Panc1 (cell line): ENCODE data around the gene KCNH1. TPM values are rescaled to one million over a fixed set of nuclear protein-coding genes. Genes with fewer than 3 reads are reported as not detected.

Experiments used
- ATAC-seq: fragments of 200-7000 bp; cut with Tn5 transposase; 2 replicates; pipeline ENCODE4 v1.9.1; 2020; ENCODE audit warnings: mild to moderate bottlenecking, moderate library complexity
- BruUV-seq: library from RNA; stranded (reverse); fragments of 400-500 nt; replicated peaks from 2 replicates; lab custom pipeline; 2021; lab: Mats Ljungman, UMichigan
- CTCF ChIA-PET: fragments of 300-600 bp; sonication (Branson Sonifier 250); formaldehyde crosslinking; loops from one replicate; lab custom pipeline; 2022; ENCODE audit warnings: antibody characterized with exemption; lab: Charles Lee
- POLR2A ChIA-PET: fragments of 300-600 bp; sonication (Branson Sonifier 250); formaldehyde crosslinking; loops from one replicate; lab custom pipeline; 2022; ENCODE audit warnings: antibody characterized with exemption; lab: Charles Lee
- DNase-seq: peaks from one replicate; pipeline ENCODE4 v3.0.0-alpha.2; 2010; ENCODE audit warnings: low read depth, low spot score
- H3K27ac ChIP-seq: 2 replicates; pipeline ENCODE4 v1.5.1; 2011; ENCODE audit warnings: mild to moderate bottlenecking, low read length, inconsistent platforms
- H3K27me3 ChIP-seq: fragments of 200-500 bp; sonication (Bioruptor generic); 2 replicates; pipeline ENCODE4 v1.6.0; 2014; ENCODE audit warnings: low read length, inconsistent platforms; ENCODE audit not compliant: control insufficient read depth, insufficient read depth
- H3K36me3 ChIP-seq: fragments of 200-500 bp; sonication (Bioruptor generic); 2 replicates; pipeline ENCODE4 v1.5.1; 2014; ENCODE audit warnings: inconsistent platforms, mild to moderate bottlenecking, low read length, moderate library complexity; ENCODE audit not compliant: control insufficient read depth, insufficient read depth
- H3K4me1 ChIP-seq: 2 replicates; pipeline ENCODE4 v1.5.1; 2011; ENCODE audit warnings: inconsistent platforms, mild to moderate bottlenecking, low read length, moderate library complexity; ENCODE audit not compliant: control insufficient read depth, insufficient read depth
- H3K4me3 ChIP-seq, 2 experiments: 2 replicates each; pipeline ENCODE4 v1.5.1; 2011 to 2012; ENCODE audit warnings: low read depth in 2 of 2, low read length in 2 of 2, mild to moderate bottlenecking in 2 of 2, inconsistent platforms in 1 of 2, moderate library complexity in 1 of 2
- H3K9me3 ChIP-seq: fragments of 200-500 bp; sonication (Bioruptor generic); 2 replicates; pipeline ENCODE4 v1.5.1; 2014; ENCODE audit warnings: low read depth, mild to moderate bottlenecking, inconsistent platforms, low read length, moderate library complexity; ENCODE audit not compliant: control insufficient read depth, insufficient read depth
- POLR2AphosphoS5 ChIP-seq: IDR thresholded peaks from 2 replicates; pipeline ENCODE4 v1.6.1; 2012; ENCODE audit warnings: mild to moderate bottlenecking, low read depth, low read length, moderate library complexity
- SIN3A ChIP-seq: IDR thresholded peaks from 2 replicates; pipeline ENCODE4 v1.6.1; 2012; ENCODE audit warnings: low read depth, mild to moderate bottlenecking, low read length, moderate library complexity, borderline replicate concordance; ENCODE audit not compliant: insufficient read depth
- TCF7L2 ChIP-seq: IDR thresholded peaks from 2 replicates; pipeline ENCODE4 v1.6.1; 2011; ENCODE audit warnings: mild to moderate bottlenecking, low read depth, low read length, inconsistent platforms
- in situ Hi-C: cut with HindIII; loops from 2 replicates; pipeline ENCODE4 v1.10.0; 2016; ENCODE audit warnings: low sequenced_read_pairs, low pct_unique_long_range_greater_than_20kb
- intact Hi-C: fragments of 100-400 bp; cut with micrococcal nuclease; formaldehyde crosslinking; loops from one replicate; pipeline ENCODE4 v1.10.0; 2022; ENCODE audit not compliant: unreplicated experiment
- total RNA-seq: library from RNA; stranded (reverse); gene quantifications from one replicate; pipeline ENCODE4 v1.2.1, GENCODE V29; 2021; ENCODE audit not compliant: unreplicated experiment
- TF ChIP-seq, protein P1 (sequence below), 2 experiments: IDR thresholded peaks; 2 replicates each; pipeline ENCODE4 v1.6.1; 2011 to 2012; ENCODE audit warnings: low read depth in 2 of 2, control low read depth in 1 of 2, low read length in 1 of 2, mild to moderate bottlenecking in 1 of 2, moderate library complexity in 1 of 2; ENCODE audit not compliant: insufficient read depth in 1 of 2
- TF ChIP-seq, protein P2 (sequence below): fragments of 450-650 bp; IDR thresholded peaks from 2 replicates; pipeline ENCODE4 v1.5.1; 2017; ENCODE audit warnings: mild to moderate bottlenecking

The KCNH1 gene
- total RNA-seq, 1 experiment from 2014 or later, result not detected

DNA sequence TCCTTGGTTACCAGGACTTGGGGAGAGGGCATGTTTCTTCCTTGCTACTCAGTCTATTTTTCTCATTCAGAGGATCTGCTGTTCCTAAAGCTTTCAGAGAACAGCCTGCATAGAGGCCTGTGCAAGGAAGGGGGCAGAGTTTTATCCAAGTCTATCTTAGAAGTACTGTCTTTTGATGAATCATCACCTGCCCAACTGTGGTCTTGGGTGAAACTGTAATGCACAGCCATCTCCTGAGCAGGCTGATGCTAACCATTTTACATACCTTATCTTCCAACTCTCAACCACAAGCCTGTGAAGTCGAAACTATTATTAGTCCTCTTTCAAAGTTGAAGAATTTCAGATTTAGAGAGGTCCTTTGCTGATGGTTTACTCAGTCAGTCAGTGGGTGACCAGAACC, 437.2 kb downstream of the KCNH1 start:
- BruUV-seq, result no TSS peak
- H3K9me3 ChIP-seq, result no peaks in the 10 kb centered on the region
- POLR2A ChIA-PET, result no interaction called here
- no peak overlapping the region for H3K4me3 ChIP-seq
- no peaks in the 10 kb centered on the region for H3K36me3 ChIP-seq
- no peak overlapping the region for H3K27ac ChIP-seq
- no peaks in the 10 kb centered on the region; the same call in 1 of the 2 replicates for H3K27me3 ChIP-seq
- ATAC-seq (no peak), DNase-seq (no peak)
- CTCF ChIA-PET, result no interaction called here
- no peaks in the 10 kb centered on the region for H3K4me1 ChIP-seq
- intact Hi-C loops, result no loop called here
- in situ Hi-C loops, result no loop called here
- TF ChIP-seq SIN3A, result no peak
- no peak for TF ChIP-seq POLR2AphosphoS5
- TF ChIP-seq, protein P1, sequence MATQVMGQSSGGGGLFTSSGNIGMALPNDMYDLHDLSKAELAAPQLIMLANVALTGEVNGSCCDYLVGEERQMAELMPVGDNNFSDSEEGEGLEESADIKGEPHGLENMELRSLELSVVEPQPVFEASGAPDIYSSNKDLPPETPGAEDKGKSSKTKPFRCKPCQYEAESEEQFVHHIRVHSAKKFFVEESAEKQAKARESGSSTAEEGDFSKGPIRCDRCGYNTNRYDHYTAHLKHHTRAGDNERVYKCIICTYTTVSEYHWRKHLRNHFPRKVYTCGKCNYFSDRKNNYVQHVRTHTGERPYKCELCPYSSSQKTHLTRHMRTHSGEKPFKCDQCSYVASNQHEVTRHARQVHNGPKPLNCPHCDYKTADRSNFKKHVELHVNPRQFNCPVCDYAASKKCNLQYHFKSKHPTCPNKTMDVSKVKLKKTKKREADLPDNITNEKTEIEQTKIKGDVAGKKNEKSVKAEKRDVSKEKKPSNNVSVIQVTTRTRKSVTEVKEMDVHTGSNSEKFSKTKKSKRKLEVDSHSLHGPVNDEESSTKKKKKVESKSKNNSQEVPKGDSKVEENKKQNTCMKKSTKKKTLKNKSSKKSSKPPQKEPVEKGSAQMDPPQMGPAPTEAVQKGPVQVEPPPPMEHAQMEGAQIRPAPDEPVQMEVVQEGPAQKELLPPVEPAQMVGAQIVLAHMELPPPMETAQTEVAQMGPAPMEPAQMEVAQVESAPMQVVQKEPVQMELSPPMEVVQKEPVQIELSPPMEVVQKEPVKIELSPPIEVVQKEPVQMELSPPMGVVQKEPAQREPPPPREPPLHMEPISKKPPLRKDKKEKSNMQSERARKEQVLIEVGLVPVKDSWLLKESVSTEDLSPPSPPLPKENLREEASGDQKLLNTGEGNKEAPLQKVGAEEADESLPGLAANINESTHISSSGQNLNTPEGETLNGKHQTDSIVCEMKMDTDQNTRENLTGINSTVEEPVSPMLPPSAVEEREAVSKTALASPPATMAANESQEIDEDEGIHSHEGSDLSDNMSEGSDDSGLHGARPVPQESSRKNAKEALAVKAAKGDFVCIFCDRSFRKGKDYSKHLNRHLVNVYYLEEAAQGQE (IDR thresholded peaks at IDR 0.05; ENCODE audit: insufficient read depth in 1 of 2, low read depth in 2 of 2, low read length in 1 of 2), result no peak
- no peak for TF ChIP-seq TCF7L2
- TF ChIP-seq, protein P2, sequence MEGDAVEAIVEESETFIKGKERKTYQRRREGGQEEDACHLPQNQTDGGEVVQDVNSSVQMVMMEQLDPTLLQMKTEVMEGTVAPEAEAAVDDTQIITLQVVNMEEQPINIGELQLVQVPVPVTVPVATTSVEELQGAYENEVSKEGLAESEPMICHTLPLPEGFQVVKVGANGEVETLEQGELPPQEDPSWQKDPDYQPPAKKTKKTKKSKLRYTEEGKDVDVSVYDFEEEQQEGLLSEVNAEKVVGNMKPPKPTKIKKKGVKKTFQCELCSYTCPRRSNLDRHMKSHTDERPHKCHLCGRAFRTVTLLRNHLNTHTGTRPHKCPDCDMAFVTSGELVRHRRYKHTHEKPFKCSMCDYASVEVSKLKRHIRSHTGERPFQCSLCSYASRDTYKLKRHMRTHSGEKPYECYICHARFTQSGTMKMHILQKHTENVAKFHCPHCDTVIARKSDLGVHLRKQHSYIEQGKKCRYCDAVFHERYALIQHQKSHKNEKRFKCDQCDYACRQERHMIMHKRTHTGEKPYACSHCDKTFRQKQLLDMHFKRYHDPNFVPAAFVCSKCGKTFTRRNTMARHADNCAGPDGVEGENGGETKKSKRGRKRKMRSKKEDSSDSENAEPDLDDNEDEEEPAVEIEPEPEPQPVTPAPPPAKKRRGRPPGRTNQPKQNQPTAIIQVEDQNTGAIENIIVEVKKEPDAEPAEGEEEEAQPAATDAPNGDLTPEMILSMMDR, result no peak

DNA sequence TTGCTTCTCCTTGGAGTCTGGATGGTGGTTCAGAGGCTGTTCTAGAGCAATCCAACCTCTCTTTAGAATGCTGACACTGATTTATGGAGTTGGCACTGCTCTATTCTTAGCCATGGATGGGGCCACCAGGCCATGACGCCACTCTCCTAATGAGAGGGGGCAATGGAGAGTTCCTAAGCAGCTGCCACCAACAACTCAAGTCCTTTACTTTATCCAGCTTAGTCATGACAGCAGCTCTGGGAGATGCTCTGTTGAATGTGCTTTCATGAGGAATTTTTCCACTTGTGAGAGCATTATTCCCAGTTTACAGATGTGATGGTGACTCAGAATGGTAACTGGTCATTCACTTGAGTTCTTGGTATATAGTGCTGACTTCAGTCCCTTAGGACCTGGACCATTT, 438.9 kb downstream of the KCNH1 start:
- ATAC-seq (no peak), DNase-seq (no peak)
- Histone ChIP-seq H3K36me3 (no peaks in the 10 kb centered on the region), H3K27me3 (no peaks in the 10 kb centered on the region; the same call in 1 of the 2 replicates), H3K27ac (no peak overlapping the region), H3K4me1 (no peaks in the 10 kb centered on the region), H3K9me3 (no peaks in the 10 kb centered on the region), H3K4me3 (no peak overlapping the region)
- intact Hi-C loops, result no loop called here
- in situ Hi-C loops, result no loop called here
- CTCF ChIA-PET, result interaction anchor here (0.5 kb wide), 1 partner anchor 70 kb away, joined by 8 read pairs; no protein-coding TSS in a partner anchor
- no peak for TF ChIP-seq POLR2AphosphoS5
- no peak for TF ChIP-seq SIN3A
- TF ChIP-seq, protein P1 (IDR thresholded peaks at IDR 0.05; ENCODE audit: insufficient read depth in 1 of 2, low read depth in 2 of 2, low read length in 1 of 2), result no peak
- TF ChIP-seq, protein P2, result no peak
- no peak for TF ChIP-seq TCF7L2
- POLR2A ChIA-PET, result no interaction called here
- no TSS peak for BruUV-seq
